Measurements from ENCODE around the gene KCNN3.

Gene KCNN3

DNA sequence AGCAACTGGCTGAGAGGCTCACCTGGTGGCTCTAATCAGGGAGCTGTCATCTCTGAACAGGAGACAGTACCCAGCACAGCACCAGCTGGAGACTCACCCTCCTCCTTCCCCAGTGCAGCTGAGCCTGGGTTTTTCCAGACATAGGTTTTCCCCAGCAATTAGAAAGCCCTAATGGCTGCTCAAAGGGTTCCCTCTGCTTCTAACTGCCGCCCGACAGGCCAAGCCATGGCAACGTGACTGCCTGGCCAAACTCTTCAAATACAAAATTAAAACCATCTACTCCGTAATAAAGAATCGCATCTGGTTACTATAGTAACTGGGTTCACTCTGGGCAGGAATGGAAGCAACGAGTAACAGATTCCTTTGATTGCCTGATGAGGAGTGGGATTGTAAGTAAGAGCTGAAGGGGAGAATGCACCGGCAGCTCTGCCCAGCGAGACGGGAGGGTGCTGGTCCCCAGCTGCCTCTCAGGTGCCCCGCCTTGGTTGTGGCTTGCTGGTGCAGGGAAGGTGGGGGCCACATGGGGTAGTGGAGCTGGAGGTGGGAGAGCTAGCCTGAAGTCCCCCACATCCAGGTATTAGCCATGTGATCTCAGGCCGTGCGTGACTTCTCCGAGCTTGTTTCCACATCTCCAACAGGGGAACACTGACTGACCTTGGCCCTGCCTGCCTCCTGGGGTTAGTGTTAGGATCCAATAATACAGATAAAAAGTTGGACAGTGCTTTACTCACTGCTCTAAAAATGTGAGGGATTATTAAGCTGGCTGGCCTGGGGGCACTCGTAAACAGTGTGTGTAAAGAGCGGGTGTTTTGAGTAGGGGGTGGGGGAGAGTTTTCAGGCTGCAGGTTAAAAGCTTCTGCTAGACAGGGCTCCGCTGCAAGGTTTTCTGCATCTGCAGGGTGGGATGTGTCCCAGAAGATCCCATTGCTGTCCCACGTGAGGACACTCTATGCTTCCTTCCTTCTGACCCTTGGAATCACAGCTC lies 94.2 kb downstream of the KCNN3 start:
- TF ChIP-seq TCF4 (CRISPR knock-in tag; IDR thresholded peaks at IDR 0.05; ENCODE audit: borderline replicate concordance) (peak; percentile 29; the same call in 1 of the 2 replicates), ZNF70 (CRISPR knock-in tag; IDR thresholded peaks at IDR 0.05) (no peak), ZFP30 (CRISPR knock-in tag; IDR thresholded peaks at IDR 0.05) (no peak)
- TF ChIP-seq, protein P1, sequence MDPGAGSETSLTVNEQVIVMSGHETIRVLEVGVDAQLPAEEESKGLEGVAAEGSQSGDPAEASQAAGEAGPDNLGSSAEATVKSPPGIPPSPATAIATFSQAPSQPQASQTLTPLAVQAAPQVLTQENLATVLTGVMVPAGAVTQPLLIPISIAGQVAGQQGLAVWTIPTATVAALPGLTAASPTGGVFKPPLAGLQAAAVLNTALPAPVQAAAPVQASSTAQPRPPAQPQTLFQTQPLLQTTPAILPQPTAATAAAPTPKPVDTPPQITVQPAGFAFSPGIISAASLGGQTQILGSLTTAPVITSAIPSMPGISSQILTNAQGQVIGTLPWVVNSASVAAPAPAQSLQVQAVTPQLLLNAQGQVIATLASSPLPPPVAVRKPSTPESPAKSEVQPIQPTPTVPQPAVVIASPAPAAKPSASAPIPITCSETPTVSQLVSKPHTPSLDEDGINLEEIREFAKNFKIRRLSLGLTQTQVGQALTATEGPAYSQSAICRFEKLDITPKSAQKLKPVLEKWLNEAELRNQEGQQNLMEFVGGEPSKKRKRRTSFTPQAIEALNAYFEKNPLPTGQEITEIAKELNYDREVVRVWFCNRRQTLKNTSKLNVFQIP (CRISPR knock-in tag; IDR thresholded peaks at IDR 0.05; ENCODE audit: borderline replicate concordance, low read depth): no peak
- TF ChIP-seq, protein P2, sequence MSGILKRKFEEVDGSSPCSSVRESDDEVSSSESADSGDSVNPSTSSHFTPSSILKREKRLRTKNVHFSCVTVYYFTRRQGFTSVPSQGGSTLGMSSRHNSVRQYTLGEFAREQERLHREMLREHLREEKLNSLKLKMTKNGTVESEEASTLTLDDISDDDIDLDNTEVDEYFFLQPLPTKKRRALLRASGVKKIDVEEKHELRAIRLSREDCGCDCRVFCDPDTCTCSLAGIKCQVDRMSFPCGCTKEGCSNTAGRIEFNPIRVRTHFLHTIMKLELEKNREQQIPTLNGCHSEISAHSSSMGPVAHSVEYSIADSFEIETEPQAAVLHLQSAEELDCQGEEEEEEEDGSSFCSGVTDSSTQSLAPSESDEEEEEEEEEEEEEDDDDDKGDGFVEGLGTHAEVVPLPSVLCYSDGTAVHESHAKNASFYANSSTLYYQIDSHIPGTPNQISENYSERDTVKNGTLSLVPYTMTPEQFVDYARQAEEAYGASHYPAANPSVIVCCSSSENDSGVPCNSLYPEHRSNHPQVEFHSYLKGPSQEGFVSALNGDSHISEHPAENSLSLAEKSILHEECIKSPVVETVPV (CRISPR knock-in tag; IDR thresholded peaks at IDR 0.05): no peak
- peak; percentile 37; the same call in 2 of the 3 replicates for ATAC-seq

DNA sequence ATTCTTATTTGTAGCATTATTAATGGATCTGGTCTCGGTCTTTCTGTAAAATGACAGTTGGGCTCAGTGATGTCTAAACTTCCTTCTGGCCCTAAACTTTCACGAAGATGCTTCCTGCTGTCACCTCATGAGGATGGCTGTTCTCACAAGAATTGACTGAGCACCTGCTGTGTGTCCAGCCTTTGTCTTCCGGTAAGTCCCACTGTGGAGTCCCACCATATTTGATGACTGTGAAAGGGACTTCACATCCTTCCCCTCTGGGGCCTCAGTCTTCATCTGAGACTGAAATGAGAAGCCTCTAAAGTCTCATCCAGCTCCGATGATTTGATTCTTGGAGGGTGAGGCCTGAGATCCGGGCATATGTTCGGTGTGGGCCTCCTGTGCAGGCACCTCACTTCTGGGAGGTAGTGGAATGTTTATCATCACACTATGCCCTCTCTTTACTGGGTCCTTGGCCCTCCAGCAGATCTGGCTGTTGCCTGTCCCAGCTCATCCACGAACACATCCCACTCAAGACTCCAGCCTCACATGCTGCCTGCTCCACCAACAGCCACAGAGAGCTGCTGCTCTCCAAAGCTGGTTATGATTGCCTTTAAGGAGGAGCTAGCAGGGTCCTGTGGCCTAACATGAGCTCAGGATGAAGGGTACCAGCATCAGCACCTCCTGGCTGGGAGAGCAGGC lies 95.8 kb downstream of the KCNN3 start:
- TF ChIP-seq SNAI2 (CRISPR knock-in tag; IDR thresholded peaks at IDR 0.05): no peak
- TF ChIP-seq, protein P3, sequence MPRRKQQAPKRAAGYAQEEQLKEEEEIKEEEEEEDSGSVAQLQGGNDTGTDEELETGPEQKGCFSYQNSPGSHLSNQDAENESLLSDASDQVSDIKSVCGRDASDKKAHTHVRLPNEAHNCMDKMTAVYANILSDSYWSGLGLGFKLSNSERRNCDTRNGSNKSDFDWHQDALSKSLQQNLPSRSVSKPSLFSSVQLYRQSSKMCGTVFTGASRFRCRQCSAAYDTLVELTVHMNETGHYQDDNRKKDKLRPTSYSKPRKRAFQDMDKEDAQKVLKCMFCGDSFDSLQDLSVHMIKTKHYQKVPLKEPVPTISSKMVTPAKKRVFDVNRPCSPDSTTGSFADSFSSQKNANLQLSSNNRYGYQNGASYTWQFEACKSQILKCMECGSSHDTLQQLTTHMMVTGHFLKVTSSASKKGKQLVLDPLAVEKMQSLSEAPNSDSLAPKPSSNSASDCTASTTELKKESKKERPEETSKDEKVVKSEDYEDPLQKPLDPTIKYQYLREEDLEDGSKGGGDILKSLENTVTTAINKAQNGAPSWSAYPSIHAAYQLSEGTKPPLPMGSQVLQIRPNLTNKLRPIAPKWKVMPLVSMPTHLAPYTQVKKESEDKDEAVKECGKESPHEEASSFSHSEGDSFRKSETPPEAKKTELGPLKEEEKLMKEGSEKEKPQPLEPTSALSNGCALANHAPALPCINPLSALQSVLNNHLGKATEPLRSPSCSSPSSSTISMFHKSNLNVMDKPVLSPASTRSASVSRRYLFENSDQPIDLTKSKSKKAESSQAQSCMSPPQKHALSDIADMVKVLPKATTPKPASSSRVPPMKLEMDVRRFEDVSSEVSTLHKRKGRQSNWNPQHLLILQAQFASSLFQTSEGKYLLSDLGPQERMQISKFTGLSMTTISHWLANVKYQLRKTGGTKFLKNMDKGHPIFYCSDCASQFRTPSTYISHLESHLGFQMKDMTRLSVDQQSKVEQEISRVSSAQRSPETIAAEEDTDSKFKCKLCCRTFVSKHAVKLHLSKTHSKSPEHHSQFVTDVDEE (CRISPR knock-in tag; IDR thresholded peaks at IDR 0.05): no peak
- TF ChIP-seq ZNF8 (CRISPR knock-in tag; IDR thresholded peaks at IDR 0.05): no peak
- ATAC-seq: peak; percentile 23; the same call in 2 of the 3 replicates

DNA sequence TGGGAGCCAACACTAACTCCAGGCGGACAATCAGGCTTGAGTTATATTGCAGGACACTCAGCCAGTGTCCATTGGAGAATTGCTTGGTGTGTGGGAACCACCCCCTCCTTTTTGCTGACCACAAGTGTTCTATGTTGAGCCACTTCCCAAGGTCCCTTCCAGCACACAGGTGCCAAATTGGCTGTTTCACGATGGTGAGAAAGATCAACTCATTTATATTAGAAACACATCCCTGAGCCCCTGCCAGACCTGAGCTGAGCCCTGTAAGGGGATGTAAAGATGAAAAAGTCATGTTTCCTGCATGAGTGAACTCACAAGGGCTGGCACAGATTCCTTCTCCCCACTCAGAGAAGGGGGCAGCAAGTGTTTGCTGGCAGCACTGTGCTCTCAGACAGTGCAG lies 96.5 kb downstream of the KCNN3 start:
- no peak for ATAC-seq
- TF ChIP-seq TOX (CRISPR knock-in tag; IDR thresholded peaks at IDR 0.05; ENCODE audit: borderline replicate concordance) (no peak), ARNTL (CRISPR knock-in tag; IDR thresholded peaks at IDR 0.05; ENCODE audit: borderline replicate concordance, low read depth) (no peak), GLIS3 (CRISPR knock-in tag; IDR thresholded peaks at IDR 0.05) (no peak), ESRRG (CRISPR knock-in tag; IDR thresholded peaks at IDR 0.05) (no peak), RARB (CRISPR knock-in tag; IDR thresholded peaks at IDR 0.05) (no peak), ISL1 (CRISPR knock-in tag; IDR thresholded peaks at IDR 0.05) (no peak), SNAI2 (CRISPR knock-in tag; IDR thresholded peaks at IDR 0.05) (no peak)
- TF ChIP-seq, protein P2 (CRISPR knock-in tag; IDR thresholded peaks at IDR 0.05): no peak
- TF ChIP-seq, protein P4, sequence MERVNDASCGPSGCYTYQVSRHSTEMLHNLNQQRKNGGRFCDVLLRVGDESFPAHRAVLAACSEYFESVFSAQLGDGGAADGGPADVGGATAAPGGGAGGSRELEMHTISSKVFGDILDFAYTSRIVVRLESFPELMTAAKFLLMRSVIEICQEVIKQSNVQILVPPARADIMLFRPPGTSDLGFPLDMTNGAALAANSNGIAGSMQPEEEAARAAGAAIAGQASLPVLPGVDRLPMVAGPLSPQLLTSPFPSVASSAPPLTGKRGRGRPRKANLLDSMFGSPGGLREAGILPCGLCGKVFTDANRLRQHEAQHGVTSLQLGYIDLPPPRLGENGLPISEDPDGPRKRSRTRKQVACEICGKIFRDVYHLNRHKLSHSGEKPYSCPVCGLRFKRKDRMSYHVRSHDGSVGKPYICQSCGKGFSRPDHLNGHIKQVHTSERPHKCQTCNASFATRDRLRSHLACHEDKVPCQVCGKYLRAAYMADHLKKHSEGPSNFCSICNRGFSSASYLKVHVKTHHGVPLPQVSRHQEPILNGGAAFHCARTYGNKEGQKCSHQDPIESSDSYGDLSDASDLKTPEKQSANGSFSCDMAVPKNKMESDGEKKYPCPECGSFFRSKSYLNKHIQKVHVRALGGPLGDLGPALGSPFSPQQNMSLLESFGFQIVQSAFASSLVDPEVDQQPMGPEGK (CRISPR knock-in tag; IDR thresholded peaks at IDR 0.05; ENCODE audit: borderline replicate concordance): no peak

Measured in SK-N-SH treated with all-trans-retinoic acid at 6 μM for 48 hours (cell line).